Esophagus squamous epithelium (tissue), 5 donors: ENCODE results near the gene ATP10A. TPM values are rescaled to one million over a fixed set of nuclear protein-coding genes. Genes with fewer than 3 reads are reported as not detected.

Experiments used
- DNase-seq: peaks from one replicate; lab custom pipeline; 2025; lab: John Stamatoyannopoulos, UW
- H3K27ac ChIP-seq, 4 donors: fragments of 200-600 bp; sonication (generic); one replicate each; pipeline ENCODE4 v1.5.1; 2016 to 2019; ENCODE audit warnings: mild to moderate bottlenecking in 1 of 4
- H3K27me3 ChIP-seq, 4 donors: fragments of 200-600 bp; sonication (generic); 1 replicate in 3 of 4; 2 replicates in 1 of 4; pipeline versions ENCODE4 v1.5.1 to v1.6.0; 2017 to 2021; ENCODE audit warnings: antibody characterized with exemption in 1 of 4
- H3K36me3 ChIP-seq, 3 donors: fragments of 200-600 bp; sonication (generic); one replicate each; pipeline ENCODE4 v1.5.1; 2016 to 2019
- H3K4me1 ChIP-seq, 3 donors: fragments of 200-600 bp; sonication (generic); one replicate each; pipeline ENCODE4 v1.5.1; 2017 to 2019
- H3K4me3 ChIP-seq, 4 donors: fragments of 200-600 bp; sonication (generic); 1 replicate in 3 of 4; 2 replicates in 1 of 4; pipeline ENCODE4 v1.5.1; 2016 to 2019; ENCODE audit warnings: mild to moderate bottlenecking in 2 of 4, moderate library complexity in 1 of 4
- H3K9me3 ChIP-seq, 3 donors: fragments of 200-600 bp; sonication (generic); one replicate each; pipeline ENCODE4 v1.5.1; 2016 to 2019
- CTCF ChIP-seq, 6 experiments: fragments of 450-650 bp in 4 of 6; fragments of 200-600 bp in 2 of 6; sonication (generic) in 2 of 6; IDR thresholded peaks; one replicate each; pipeline ENCODE4 v1.5.1; 2016 to 2019; ENCODE audit warnings: antibody characterized with exemption in 6 of 6, mild to moderate bottlenecking in 4 of 6, moderate library complexity in 4 of 6
- POLR2A ChIP-seq, 4 donors: fragments of 450-650 bp; IDR thresholded peaks; one replicate each; pipeline ENCODE4 v1.6.1; 2017; ENCODE audit warnings: antibody characterized with exemption in 4 of 4, mild to moderate bottlenecking in 4 of 4, moderate library complexity in 3 of 4
- WGBS, 2 donors: methylation state at CpG; one replicate each; pipeline ENCODE4 v1.1.5; 2018; 5-methylcytosine and 5-hydroxymethylcytosine counted together
- intact Hi-C: fragments of 100-400 bp; cut with DNase I; formaldehyde crosslinking; loops from one replicate; pipeline ENCODE4 v1.15.0; 2022
- total RNA-seq, 4 donors: library from RNA; depleted of rRNA; stranded (reverse); fragments of >200 nt; gene quantifications; one replicate each; pipeline ENCODE4 v1.1.0, GENCODE V29; 2016
- donor health status: DM: yes; HTN: yes; CAD: no.

Gene ATP10A
- total RNA-seq, 4 donors from 2014 or later, result 0.88 to 6.3 (median 1.9) TPM

GRCh38 chr15:25768271-25768670 is 94.9 kb downstream of the ATP10A start:
- Histone ChIP-seq H3K27ac (no peak overlapping the region), H3K9me3 (no peaks in the 10 kb centered on the region), H3K4me1 (no peaks in the 10 kb centered on the region), H3K27me3 (no peaks in the 10 kb centered on the region), H3K36me3 (no peaks in the 10 kb centered on the region), H3K4me3 (no peak overlapping the region)
- 100% methylated on average over 1 of the region's 1 CpG for WGBS, 2 donors
- no peak for DNase-seq
- no peak for TF ChIP-seq POLR2A (IDR thresholded peaks at IDR 0.05)
- no peak for TF ChIP-seq CTCF (IDR thresholded peaks at IDR 0.05)
- intact Hi-C loops, result no loop called here

DNA sequence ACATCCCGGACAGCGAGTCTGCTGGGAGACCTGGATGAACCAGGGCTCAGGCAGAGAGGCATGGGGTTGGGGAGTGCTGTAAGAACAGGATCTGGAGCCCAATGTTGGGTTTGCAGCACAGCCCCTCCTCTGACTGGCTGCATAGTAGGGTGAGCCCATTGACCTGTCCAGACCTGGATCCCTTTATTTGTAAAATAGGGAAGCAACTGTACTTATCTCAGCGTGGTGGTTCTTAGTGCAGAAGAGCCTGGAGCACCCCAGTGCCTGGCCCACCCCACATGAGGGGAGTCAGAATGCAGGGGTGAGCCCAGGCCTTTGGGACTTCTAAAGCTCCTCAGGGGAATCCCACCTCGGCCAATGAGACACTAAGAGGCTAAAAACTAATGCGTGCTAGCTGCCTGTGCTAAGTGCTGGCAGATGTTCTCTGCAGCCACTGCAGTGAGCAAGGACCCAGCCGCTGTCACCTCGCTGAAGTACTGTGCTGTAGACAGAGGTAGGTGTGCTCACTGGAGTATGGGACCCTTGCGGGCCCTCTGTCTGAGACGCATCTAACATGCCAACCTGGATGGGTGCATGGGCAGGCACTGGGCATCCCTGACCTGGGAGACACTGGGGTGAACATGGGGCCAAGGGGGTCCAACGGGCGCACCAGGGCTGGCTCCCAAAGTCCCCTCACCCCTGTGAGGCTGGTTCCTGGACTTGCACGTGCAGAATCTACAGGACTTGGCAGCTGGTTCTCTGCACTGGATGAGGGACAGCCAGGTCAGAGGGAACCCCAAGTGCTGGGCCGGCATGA is 95.6 kb downstream of the ATP10A start:
- 83 to 100% methylated on average over 2 to 7 of the region's 13 CpGs for WGBS, 2 donors
- no peaks in the 10 kb centered on the region for H3K27me3 ChIP-seq
- no peak for TF ChIP-seq CTCF (IDR thresholded peaks at IDR 0.05)
- TF ChIP-seq POLR2A (IDR thresholded peaks at IDR 0.05), result no peak
- no peaks in the 10 kb centered on the region for H3K9me3 ChIP-seq
- H3K4me1 ChIP-seq, result no peaks in the 10 kb centered on the region
- H3K27ac ChIP-seq, result no peak overlapping the region
- no peak for DNase-seq
- intact Hi-C loops, result no loop called here
- no peak overlapping the region for H3K4me3 ChIP-seq
- no peaks in the 10 kb centered on the region for H3K36me3 ChIP-seq

- no peak for TF ChIP-seq POLR2A (IDR thresholded peaks at IDR 0.05)
- TF ChIP-seq CTCF (IDR thresholded peaks at IDR 0.05), result no peak
- no peaks in the 10 kb centered on the region for H3K36me3 ChIP-seq
- WGBS, 2 donors, result 80 to 92% methylated on average over 1 to 5 of the region's 7 CpGs
- DNase-seq, result no peak
- H3K27ac ChIP-seq, result no peak overlapping the region
- H3K4me1 ChIP-seq, result no peaks in the 10 kb centered on the region
- intact Hi-C loops, result no loop called here
- no peak overlapping the region for H3K4me3 ChIP-seq
- no peaks in the 10 kb centered on the region for H3K9me3 ChIP-seq
- H3K27me3 ChIP-seq, result no peaks in the 10 kb centered on the region
These were observed 96.7 kb downstream of the ATP10A start for GRCh38 chr15:25766417-25766816.

DNA sequence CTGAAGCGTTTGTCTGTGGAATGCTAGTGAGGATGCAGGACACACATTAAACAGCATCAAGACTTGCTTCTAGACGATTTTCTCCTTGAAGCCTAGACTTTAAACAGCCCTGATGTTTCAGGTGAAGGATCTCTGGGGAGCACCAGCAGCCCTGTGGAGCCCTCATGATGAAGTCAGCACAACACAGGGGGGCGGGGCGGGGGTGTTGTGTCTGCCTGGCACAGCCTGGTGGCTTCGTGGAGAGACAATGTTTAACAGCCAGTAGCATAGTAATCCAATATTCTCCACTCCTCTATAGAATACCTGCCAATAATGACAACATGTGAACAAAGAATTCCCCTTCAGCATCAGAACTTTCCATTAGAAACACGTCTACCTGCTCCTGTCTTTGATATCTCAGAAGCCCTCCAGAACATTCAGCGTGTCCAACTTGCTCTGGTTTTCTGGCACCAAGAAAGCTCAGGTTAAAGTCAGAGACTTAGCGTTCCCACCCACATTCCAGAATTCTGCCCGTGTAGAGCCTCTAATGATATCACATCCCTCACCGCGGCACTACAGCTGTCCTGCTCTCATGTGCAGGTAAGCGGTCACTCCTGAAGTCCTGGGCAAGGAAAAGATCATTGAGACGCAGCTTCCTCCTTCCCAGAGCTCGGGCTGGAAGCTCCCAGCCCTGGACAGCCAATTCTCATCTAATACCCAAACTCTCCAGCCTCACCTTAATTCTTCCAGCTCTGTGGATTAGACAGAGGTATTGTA is 98.0 kb downstream of the ATP10A start:
- Histone ChIP-seq H3K4me1 (no peaks in the 10 kb centered on the region), H3K9me3 (no peaks in the 10 kb centered on the region), H3K36me3 (no peaks in the 10 kb centered on the region), H3K27ac (no peak overlapping the region), H3K4me3 (no peak overlapping the region), H3K27me3 (no peaks in the 10 kb centered on the region)
- WGBS, 2 donors, result 80 to 81% methylated on average over 3 to 13 of the region's 14 CpGs
- intact Hi-C loops, result no loop called here
- DNase-seq, result no peak
- TF ChIP-seq CTCF (IDR thresholded peaks at IDR 0.05), result no peak
- TF ChIP-seq POLR2A (IDR thresholded peaks at IDR 0.05), result no peak

DNA sequence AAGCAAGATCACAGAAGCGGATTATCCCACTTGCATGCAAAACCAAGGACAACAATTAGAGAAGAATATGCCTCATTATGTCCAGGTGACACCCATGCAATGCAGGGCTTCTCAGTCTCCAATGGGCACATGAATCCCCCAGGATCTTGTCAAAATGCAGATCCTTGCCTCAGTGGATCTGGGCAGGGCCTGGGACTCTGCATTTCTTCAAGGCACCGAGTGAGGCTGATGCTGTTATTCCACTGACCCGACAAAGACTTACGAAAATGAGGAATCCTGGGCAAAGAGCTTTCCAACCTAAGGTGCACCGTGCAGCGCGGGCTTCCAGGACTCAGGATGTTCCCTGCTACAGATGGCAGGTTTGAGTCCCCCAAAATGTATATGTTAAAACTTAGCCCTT is 99.2 kb downstream of the ATP10A start:
- no peak for DNase-seq
- H3K36me3 ChIP-seq, result no peaks in the 10 kb centered on the region
- H3K4me3 ChIP-seq, result no peak overlapping the region
- H3K9me3 ChIP-seq, result no peaks in the 10 kb centered on the region
- 89 to 95% methylated on average over 7 of the region's 7 CpGs for WGBS, 2 donors
- TF ChIP-seq POLR2A (IDR thresholded peaks at IDR 0.05), result no peak
- no peak for TF ChIP-seq CTCF (IDR thresholded peaks at IDR 0.05)
- H3K27ac ChIP-seq, result no peak overlapping the region
- H3K4me1 ChIP-seq, result no peaks in the 10 kb centered on the region
- intact Hi-C loops, result no loop called here
- no peaks in the 10 kb centered on the region for H3K27me3 ChIP-seq
